Renal cortex interstitium (tissue), 11 donors: ENCODE results near the gene CISTR. TPM values are rescaled to one million over a fixed set of nuclear protein-coding genes. Genes with fewer than 3 reads are reported as not detected.
A peak's percentile ranks its signal among the peaks of the same experiment; 100 is the strongest.
"Not testable (repeated sequence)": the region's sequence is repeated elsewhere in the genome, so short reads cannot be mapped to it uniquely, and the experiment has no call there.

ENCODE experiments used
- DNase-seq, 11 donors: peaks; one replicate each; pipeline ENCODE4 v3.0.0-alpha.2; 2013; ENCODE audit warnings: low read depth in 9 of 11, low spot score in 4 of 11; ENCODE audit errors: extremely low read depth in 1 of 11
- polyA plus RNA-seq, 3 donors: library from polyadenylated mRNA; unstranded; fragments of 120-200 nt; gene quantifications; one replicate each; pipeline ENCODE4 v1.2.1, GENCODE V29; 2013; ENCODE audit not compliant: insufficient read length in 3 of 3

CISTR gene
- polyA plus RNA-seq, 3 donors: 0.35 TPM; not detected in 2

DNA sequence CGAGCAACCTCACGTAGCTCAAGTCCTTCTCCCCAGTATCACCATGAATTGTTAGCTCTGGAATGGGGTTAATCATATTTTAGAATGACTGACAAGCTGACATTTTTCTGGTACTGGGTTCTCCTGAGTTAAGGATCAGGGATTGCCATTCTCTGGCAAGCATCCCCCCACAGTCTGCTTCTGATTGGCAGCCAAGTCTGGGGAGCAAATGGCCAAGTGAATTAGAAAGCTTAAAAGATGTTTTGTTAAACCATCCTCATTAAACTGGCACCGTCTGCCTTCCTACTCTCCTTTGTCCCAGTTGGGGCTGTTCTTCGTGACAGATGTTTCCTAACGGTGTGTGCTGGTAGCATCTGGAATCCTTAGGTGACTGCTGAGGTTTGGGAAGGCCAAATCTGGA, 17.2 kb upstream of the CISTR start:
- no peak for DNase-seq

DNA sequence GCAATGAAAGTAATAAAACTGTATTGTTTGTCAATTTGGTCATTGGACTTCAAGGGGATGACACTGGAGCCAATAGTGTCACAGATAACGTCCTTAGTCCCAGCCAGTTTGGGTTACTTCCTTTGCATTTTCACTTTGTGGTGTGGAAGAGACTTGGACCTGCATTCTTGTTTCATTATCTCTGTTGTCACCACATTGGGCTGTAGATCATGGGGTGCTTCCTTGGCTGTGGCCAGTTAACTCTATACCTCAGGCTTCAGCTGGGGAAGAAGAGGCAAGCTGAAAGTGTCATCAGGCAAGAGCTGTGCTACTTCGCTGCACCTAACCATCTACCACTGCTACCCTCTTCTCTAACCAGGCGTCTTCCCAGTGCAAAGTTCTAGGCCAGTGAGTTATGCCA, 15.1 kb upstream of the CISTR start:
- DNase-seq: no peak

GRCh38 chr12:53765891-53766290, 14.1 kb upstream of the CISTR start:
- DNase-seq: no peak

DNA sequence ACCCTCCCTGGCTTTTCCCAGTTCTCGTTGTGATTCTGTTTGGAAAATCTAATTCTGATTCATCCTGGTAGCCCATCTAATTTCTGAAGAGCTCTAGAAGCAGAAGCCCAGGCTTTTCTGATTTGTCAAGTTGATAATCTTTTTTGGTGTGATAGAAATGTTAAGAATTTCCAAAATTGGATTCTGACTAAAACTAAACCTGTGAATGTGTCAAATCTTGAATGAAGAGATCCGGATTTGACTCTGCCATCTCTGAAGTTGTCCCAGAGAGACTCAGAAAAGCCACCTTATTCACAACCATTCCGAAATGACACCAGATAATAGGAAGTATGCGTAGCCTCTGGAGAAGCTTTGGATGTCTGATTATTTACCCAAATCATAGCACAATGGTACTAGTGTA, 12.8 kb upstream of the CISTR start:
- DNase-seq: no peak

GRCh38 chr12:53762793-53763192, 11.0 kb upstream of the CISTR start:
- not testable (repeated sequence) for DNase-seq

GRCh38 chr12:53761306-53761705, 9.5 kb upstream of the CISTR start:
- no peak for DNase-seq

DNA sequence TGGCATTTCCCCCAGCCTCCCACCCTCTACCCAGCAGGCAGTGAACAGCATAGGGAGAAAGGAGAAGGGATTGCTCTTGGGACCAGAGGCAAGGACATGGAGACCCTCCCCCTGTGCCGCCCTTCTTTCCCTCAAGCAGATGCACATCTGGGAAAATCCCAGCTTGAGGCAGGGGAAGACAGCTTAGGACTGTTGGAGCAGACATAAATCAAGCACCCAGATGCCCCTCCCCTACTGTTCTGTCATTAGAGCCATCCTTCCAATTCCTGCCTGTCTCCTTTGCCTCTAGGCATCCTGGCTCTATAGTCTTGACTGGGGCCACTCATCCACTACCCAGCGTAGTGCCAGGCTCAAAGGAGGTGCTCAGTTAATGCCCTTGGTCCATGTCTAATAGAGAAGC, 7.5 kb upstream of the CISTR start:
- DNase-seq: no peak

- no peak for DNase-seq
These were observed 6.9 kb upstream of the CISTR start for GRCh38 chr12:53758730-53759103.

GRCh38 chr12:53758081-53758729, 6.4 kb upstream of the CISTR start:
- DNase-seq: no peak

DNA sequence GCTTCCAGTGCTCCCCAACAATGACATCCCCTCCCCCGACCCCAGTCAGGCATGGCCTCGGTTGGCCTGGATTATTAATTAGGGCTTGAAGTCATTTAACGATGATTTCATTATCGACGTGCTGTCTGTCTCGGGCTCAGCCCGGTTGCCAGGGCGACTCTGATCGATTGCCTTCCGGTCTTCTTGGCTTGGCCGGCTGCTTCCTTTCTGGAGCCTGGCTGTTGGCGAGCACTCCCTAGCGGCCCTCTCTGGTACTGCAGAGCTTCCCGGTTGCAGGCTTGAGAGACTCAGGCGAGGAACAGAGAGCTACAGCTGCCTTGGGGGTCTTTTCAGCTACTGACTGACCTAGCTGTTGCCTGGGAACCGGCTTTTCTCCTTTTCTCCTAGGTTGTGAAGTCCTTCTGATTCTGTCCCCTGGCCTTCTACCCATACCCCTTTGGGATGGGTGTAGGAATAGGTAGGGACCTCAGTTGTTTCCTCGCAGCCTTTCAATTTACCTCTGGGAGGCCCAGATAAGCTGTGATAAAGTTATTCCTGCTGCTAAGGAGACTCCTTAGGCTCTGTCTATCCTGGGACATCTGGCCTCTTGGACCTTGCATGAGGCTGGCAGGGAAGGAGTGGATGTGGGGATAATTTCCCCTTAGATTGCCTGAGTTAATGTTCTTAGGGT, 5.5 kb upstream of the CISTR start:
- peak in 5 of 11 donors; percentile 71 to 79 (median 74) for DNase-seq

- DNase-seq: no peak
These were observed 4.7 kb upstream of the CISTR start for GRCh38 chr12:53756300-53757100.

- DNase-seq: no peak
These were observed 4.1 kb upstream of the CISTR start for GRCh38 chr12:53755893-53756292.

DNA sequence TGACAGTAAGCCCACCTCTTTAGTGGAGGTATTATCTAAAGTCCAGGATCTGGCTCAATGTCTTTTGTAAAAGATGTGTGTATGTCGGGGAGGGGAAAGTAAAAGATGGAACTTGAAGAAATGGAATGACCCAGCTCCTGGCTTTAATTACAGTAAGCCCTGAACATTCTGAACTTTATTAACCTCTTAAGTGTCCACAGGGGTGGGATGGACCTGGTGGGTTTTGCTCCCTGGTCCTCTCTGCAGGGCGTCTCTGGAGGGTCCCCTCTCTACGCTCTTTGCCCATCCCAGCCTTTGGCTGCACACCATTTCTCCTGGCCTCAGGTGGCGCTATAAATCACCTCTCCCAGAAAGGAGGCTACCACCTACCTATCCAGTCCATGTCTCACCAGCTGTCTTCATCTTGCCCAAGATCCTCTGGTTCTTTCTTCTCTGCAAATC, 3.7 kb upstream of the CISTR start:
- no peak for DNase-seq

GRCh38 chr12:53754633-53755264, 3.0 kb upstream of the CISTR start:
- DNase-seq: no peak

GRCh38 chr12:53754188-53754585, 2.4 kb upstream of the CISTR start:
- no peak for DNase-seq

GRCh38 chr12:53752621-53753020, 842 bp upstream of the CISTR start:
- DNase-seq: no peak

GRCh38 chr12:53752192-53752601, 418 bp upstream of the CISTR start:
- DNase-seq: no peak

DNA sequence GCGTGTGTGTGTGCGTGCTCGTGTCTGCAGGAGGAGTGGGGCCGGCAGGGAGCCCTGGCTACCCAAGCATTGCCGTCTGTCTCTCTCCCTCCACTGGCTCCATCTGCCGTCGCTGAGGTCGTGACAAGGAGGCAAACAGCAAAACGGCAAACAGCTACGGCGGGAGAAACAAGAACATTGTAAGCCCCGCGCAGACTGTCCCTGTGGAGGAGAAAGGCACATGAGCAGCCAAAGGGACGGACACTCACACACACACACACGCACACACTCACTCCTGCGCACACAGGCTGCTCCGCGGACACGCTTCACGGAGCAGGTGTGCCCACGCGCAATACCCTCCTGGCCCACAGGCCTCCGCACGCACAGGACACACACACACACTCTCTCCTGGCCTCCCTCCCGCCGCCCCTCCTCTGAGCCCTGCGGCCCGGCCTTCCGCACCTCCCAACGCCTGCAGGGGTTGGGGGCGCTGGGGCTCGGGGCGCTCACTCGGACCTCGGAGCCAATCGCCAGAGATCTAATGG, 905 bp downstream of the CISTR start:
- peak in 1 of 11 donors; percentile 60 for DNase-seq

- DNase-seq: no peak
These were observed 1.6 kb downstream of the CISTR start for GRCh38 chr12:53749986-53750811.
